K562 (cell line): Measurements from ENCODE around the gene FAM200A. TPM values are rescaled to one million over a fixed set of nuclear protein-coding genes. Genes with fewer than 3 reads are reported as not detected.

Source experiments
- ARID1B ChIP-seq: fragments of 450-650 bp; IDR thresholded peaks from 2 replicates; pipeline ENCODE4 v1.6.1; 2016; ENCODE audit warnings: antibody characterized with exemption, mild to moderate bottlenecking, inconsistent platforms
- ATF3 ChIP-seq, 2 experiments: fragments of 450-650 bp in 1 of 2; sonication (generic) in 1 of 2; formaldehyde crosslinking in 1 of 2; IDR thresholded peaks in 1 of 2; conservative IDR thresholded peaks in 1 of 2; 2 replicates each; pipeline versions ENCODE4 v1.6.1 to v1.8.1; 2016 to 2023; ENCODE audit warnings: mild to moderate bottlenecking in 2 of 2, moderate library complexity in 2 of 2, inconsistent platforms in 1 of 2, missing genetic modification reagents in 1 of 2
- ATF7 ChIP-seq: fragments of 450-650 bp; IDR thresholded peaks from 2 replicates; pipeline ENCODE4 v1.7.1; 2014; ENCODE audit warnings: mild to moderate bottlenecking, moderate library complexity
- ESRRA ChIP-seq: fragments of 450-650 bp; IDR thresholded peaks from 2 replicates; pipeline ENCODE4 v1.6.1; 2014; ENCODE audit warnings: low read depth, mild to moderate bottlenecking, moderate library complexity, borderline replicate concordance
- EZH2 ChIP-seq: IDR thresholded peaks from 2 replicates; pipeline ENCODE4 v1.6.1; 2012; ENCODE audit warnings: low read depth, mild to moderate bottlenecking, inconsistent platforms, low read length, borderline replicate concordance
- LEF1 ChIP-seq: fragments of 450-650 bp; IDR thresholded peaks from 2 replicates; pipeline ENCODE4 v1.6.1; 2016; ENCODE audit warnings: mild to moderate bottlenecking
- MGA ChIP-seq: fragments of 450-650 bp; IDR thresholded peaks from 2 replicates; pipeline ENCODE4 v1.6.1; 2016; ENCODE audit warnings: mild to moderate bottlenecking, moderate library complexity
- POLR2A ChIP-seq: fragments of 450-650 bp; conservative IDR thresholded peaks from 2 replicates; pipeline ENCODE4 v1.6.1; 2016
- POLR2AphosphoS2 ChIP-seq: IDR thresholded peaks from 2 replicates; pipeline ENCODE4 v1.6.1; 2012; ENCODE audit warnings: low read length, improper control_type of control experiment
- POLR3A ChIP-seq: IDR thresholded peaks from 2 replicates; pipeline ENCODE4 v1.6.1; 2011; ENCODE audit warnings: borderline replicate concordance, mild to moderate bottlenecking, moderate library complexity; ENCODE audit not compliant: insufficient read length, insufficient read depth; ENCODE audit errors: extremely low read depth
- RCOR1 ChIP-seq, 2 experiments: IDR thresholded peaks; 2 replicates each; pipeline ENCODE4 v1.6.1; 2012; ENCODE audit warnings: low read depth in 2 of 2, low read length in 2 of 2, borderline replicate concordance in 1 of 2, improper control_type of control experiment in 1 of 2
- ZNF518B ChIP-seq: fragments of 250-450 bp; sonication (Bioruptor Pico); IDR thresholded peaks from 2 replicates; pipeline ENCODE4 v1.5.0; 2021; ENCODE audit warnings: mild to moderate bottlenecking, moderate library complexity
- polyA plus RNA-seq, 8 experiments: library from polyadenylated mRNA; depleted of rRNA in 4 of 8; stranded (reverse) in 5 of 8; unstranded in 3 of 8; fragments of >200 nt; fragmentation: Nextera tagmentation in 2 of 8; fragmentation: Illumina TruSeq in 1 of 8; extraction: Ambion mirVana in 2 of 8; extraction: Trizol in 1 of 8; gene quantifications; 2 replicates each; pipeline versions ENCODE4 v1.2.1 to v1.2.3, GENCODE V29; 2011 to 2014; ENCODE audit warnings: inconsistent platforms in 1 of 8, missing spikeins in 1 of 8
- total RNA-seq, 7 experiments: library from RNA; depleted of rRNA in 6 of 7; stranded (reverse); fragments of >200 nt in 6 of 7; fragmentation: Illumina TruSeq in 2 of 7; extraction: Trizol in 2 of 7; gene quantifications; 2 replicates each; pipeline versions ENCODE4 v1.2.1 to v1.2.3, GENCODE V29; 2011 to 2021; ENCODE audit warnings: low replicate concordance in 1 of 7

FAM200A gene
- total and polyA plus RNA-seq, 9 of the 15 experiments (the other 6 are each of a cell fraction or from before 2014, with no cell fraction given): 3.3 to 11.2 (median 8.3) TPM

- TF ChIP-seq ZNF518B (CRISPR knock-in tag): no peak
- TF ChIP-seq POLR2A: no peak
- TF ChIP-seq ATF3 (IDR thresholded peaks at IDR 0.05): no peak
- TF ChIP-seq ATF3 (CRISPR knock-in tag; conservative IDR thresholded peaks at IDR 0.05): no peak
- TF ChIP-seq MGA: peak; percentile 57
- peak in 1 of 2 experiments; percentile 89; a peak in 2 of 4 replicates for TF ChIP-seq RCOR1 (IDR thresholded peaks at IDR 0.05; ENCODE audit: borderline replicate concordance in 1 of 2, low read depth in 2 of 2, low read length in 2 of 2)
- TF ChIP-seq ATF7: no peak
- peak; percentile 29; the same call in 1 of the 2 replicates for TF ChIP-seq ESRRA
- TF ChIP-seq POLR2AphosphoS2: no peak
- TF ChIP-seq LEF1: no peak
- no peak; the same call in 1 of the 2 replicates for TF ChIP-seq ARID1B
- TF ChIP-seq POLR3A: no peak
- no peak for TF ChIP-seq EZH2
Measured at GRCh38 chr7:99539213-99539811, 12.6 kb downstream of the FAM200A start (continued).
